GM23248 (cell line): Measurements from ENCODE around the gene GALNT18.

Experiments
- EZH2 ChIP-seq: fragments of 200-600 bp; sonication (generic); IDR thresholded peaks from 2 replicates; pipeline ENCODE4 v1.6.1; 2018; ENCODE audit warnings: antibody characterized with exemption, mild to moderate bottlenecking; ENCODE audit not compliant: insufficient read depth, poor library complexity, severe bottlenecking
- EZH2phosphoT487 ChIP-seq: fragments of 200-600 bp; sonication (generic); IDR thresholded peaks from 2 replicates; pipeline ENCODE4 v1.6.1; 2018; ENCODE audit warnings: antibody characterized with exemption, moderate library complexity, mild to moderate bottlenecking, low read depth; ENCODE audit not compliant: insufficient read depth

DNA sequence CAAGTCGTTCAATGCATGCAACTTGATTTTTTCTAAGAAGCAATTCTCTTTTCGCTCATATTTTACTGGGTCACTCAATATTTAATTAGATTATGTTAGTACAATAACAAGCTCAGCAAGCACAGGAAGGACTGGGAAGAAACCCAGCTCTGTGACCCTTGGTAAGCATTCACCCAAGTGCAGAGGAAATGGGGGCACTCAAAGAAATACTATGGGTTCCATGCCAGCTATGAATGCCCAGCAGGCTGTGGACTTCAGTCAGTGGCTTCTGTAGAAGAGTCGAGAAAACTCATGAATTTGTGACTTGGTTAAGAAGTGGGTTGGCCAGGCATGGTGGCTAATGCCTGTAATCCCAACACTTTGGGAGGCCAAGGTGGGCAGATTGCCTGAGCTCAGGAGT lies 123.6 kb downstream of the GALNT18 start:
- TF ChIP-seq EZH2 (no peak), EZH2phosphoT487 (no peak)
